H9 (cell line): ENCODE data around the gene ERN1. TPM values are rescaled to one million over a fixed set of nuclear protein-coding genes. Genes with fewer than 3 reads are reported as not detected.

Experiments used
- DNase-seq: peaks from one replicate; pipeline ENCODE4 v3.0.0-alpha.2; 2017
- H2AFZ ChIP-seq: one replicate; pipeline ENCODE4 v1.6.1; 2013; ENCODE audit warnings: mild to moderate bottlenecking, low read length, control low read depth, moderate library complexity
- H2AK5ac ChIP-seq: 2 replicates; pipeline ENCODE4 v1.6.1; 2013; ENCODE audit warnings: low read length, control low read depth, mixed read lengths; ENCODE audit not compliant: insufficient read length
- H2BK120ac ChIP-seq: one replicate; pipeline ENCODE4 v1.6.1; 2013; ENCODE audit warnings: low read depth, mild to moderate bottlenecking, low read length, control low read depth, inconsistent platforms; ENCODE audit not compliant: poor library complexity, severe bottlenecking
- H2BK12ac ChIP-seq: 2 replicates; pipeline ENCODE4 v1.6.1; 2013; ENCODE audit warnings: low read length, control low read depth, mixed read lengths, low read depth; ENCODE audit not compliant: insufficient read length
- H2BK15ac ChIP-seq: 2 replicates; pipeline ENCODE4 v1.6.1; 2013; ENCODE audit warnings: low read depth, low read length, control low read depth
- H2BK20ac ChIP-seq: one replicate; pipeline ENCODE4 v1.6.1; 2013; ENCODE audit warnings: low read depth, mild to moderate bottlenecking, low read length, control low read depth, inconsistent platforms; ENCODE audit not compliant: poor library complexity, severe bottlenecking
- H2BK5ac ChIP-seq: 2 replicates; pipeline ENCODE4 v1.6.1; 2013; ENCODE audit warnings: low read length, control low read depth, mixed read lengths; ENCODE audit not compliant: insufficient read length
- H3K14ac ChIP-seq: 2 replicates; pipeline ENCODE4 v1.6.1; 2013; ENCODE audit warnings: low read length, control low read depth; ENCODE audit not compliant: insufficient read depth
- H3K18ac ChIP-seq: 2 replicates; pipeline ENCODE4 v1.6.1; 2013; ENCODE audit warnings: low read depth, mild to moderate bottlenecking, mixed read lengths, low read length, control low read depth; ENCODE audit not compliant: insufficient read length
- H3K23ac ChIP-seq: 2 replicates; pipeline ENCODE4 v1.6.1; 2013; ENCODE audit warnings: low read length, control low read depth, mixed read lengths, low read depth; ENCODE audit not compliant: insufficient read length
- H3K23me2 ChIP-seq: 2 replicates; pipeline ENCODE4 v1.6.1; 2013; ENCODE audit warnings: low read depth, mild to moderate bottlenecking, mixed read lengths, low read length, control low read depth; ENCODE audit not compliant: insufficient read length, poor library complexity, severe bottlenecking
- H3K27ac ChIP-seq: 2 replicates; pipeline ENCODE4 v1.5.1; 2013; ENCODE audit warnings: low read length, control low read depth, mixed read lengths, low read depth; ENCODE audit not compliant: insufficient read length
- H3K27me3 ChIP-seq: 2 replicates; pipeline ENCODE4 v1.6.1; 2013; ENCODE audit warnings: low read length, control low read depth, inconsistent platforms; ENCODE audit not compliant: insufficient read depth
- H3K4ac ChIP-seq: 2 replicates; pipeline ENCODE4 v1.6.1; 2013; ENCODE audit warnings: low read depth, mild to moderate bottlenecking, control low read depth, inconsistent platforms, low read length, moderate library complexity
- H3K4me1 ChIP-seq: 2 replicates; pipeline ENCODE4 v1.6.1; 2013; ENCODE audit warnings: low read length, control low read depth, inconsistent platforms; ENCODE audit not compliant: insufficient read depth
- H3K4me2 ChIP-seq: 2 replicates; pipeline ENCODE4 v1.6.1; 2013; ENCODE audit warnings: low read length, control low read depth, mixed read lengths; ENCODE audit not compliant: insufficient read length, insufficient read depth
- H3K56ac ChIP-seq: 2 replicates; pipeline ENCODE4 v1.6.1; 2013; ENCODE audit warnings: low read depth, mild to moderate bottlenecking, mixed read lengths, low read length, control low read depth; ENCODE audit not compliant: insufficient read length
- H3K79me1 ChIP-seq: 2 replicates; pipeline ENCODE4 v1.6.1; 2013; ENCODE audit warnings: low read depth, mild to moderate bottlenecking, moderate library complexity, low read length, control low read depth, inconsistent platforms; ENCODE audit not compliant: insufficient read depth, poor library complexity, severe bottlenecking
- H3K79me2 ChIP-seq: 2 replicates; pipeline ENCODE4 v1.6.1; 2013; ENCODE audit warnings: low read length, control low read depth, inconsistent platforms; ENCODE audit not compliant: insufficient read depth
- H3K9ac ChIP-seq: 2 replicates; pipeline ENCODE4 v1.6.1; 2013; ENCODE audit warnings: low read length, control low read depth, mixed read lengths; ENCODE audit not compliant: insufficient read length; ENCODE audit errors: extremely low read depth
- H3K9me3 ChIP-seq: one replicate; pipeline ENCODE4 v1.6.1; 2013; ENCODE audit warnings: low read depth, low read length, inconsistent platforms; ENCODE audit not compliant: control insufficient read depth
- H3T11ph ChIP-seq: one replicate; pipeline ENCODE4 v1.6.1; 2013; ENCODE audit warnings: mild to moderate bottlenecking, low read length, control low read depth, inconsistent platforms
- H4K20me1 ChIP-seq: one replicate; pipeline ENCODE4 v1.6.1; 2013; ENCODE audit not compliant: control insufficient read depth, insufficient read length, insufficient read depth
- H4K5ac ChIP-seq: 2 replicates; pipeline ENCODE4 v1.6.1; 2013; ENCODE audit warnings: low read depth, mild to moderate bottlenecking, mixed read lengths, low read length, control low read depth; ENCODE audit not compliant: insufficient read length
- H4K8ac ChIP-seq: replicated peaks from 2 replicates; pipeline ENCODE4 v1.6.1; 2013; ENCODE audit warnings: low read length, control low read depth, mixed read lengths, low read depth; ENCODE audit not compliant: insufficient read length
- H4K91ac ChIP-seq: 2 replicates; pipeline ENCODE4 v1.6.1; 2013; ENCODE audit warnings: low read depth, mild to moderate bottlenecking, moderate library complexity, mixed read lengths, low read length, control low read depth; ENCODE audit not compliant: insufficient read length
- H3K27ac Mint-ChIP-seq, 3 experiments: 2 replicates in 2 of 3; 3 replicates in 1 of 3; pipeline ENCODE4 v1.8.0; 2020 to 2021; ENCODE audit warnings: mixed read lengths in 3 of 3, mild to moderate bottlenecking in 1 of 3, moderate library complexity in 1 of 3
- H3K27me3 Mint-ChIP-seq: 2 replicates; pipeline ENCODE4 v1.8.0; 2021; ENCODE audit warnings: low read depth, mild to moderate bottlenecking, moderate library complexity, mixed read lengths
- H3K36me3 Mint-ChIP-seq, 3 experiments: 2 replicates in 2 of 3; 3 replicates in 1 of 3; pipeline ENCODE4 v1.8.0; 2020 to 2021; ENCODE audit warnings: low read depth in 3 of 3, mixed read lengths in 3 of 3; ENCODE audit not compliant: insufficient read depth in 1 of 3
- H3K4me1 Mint-ChIP-seq, 2 experiments: 2 replicates each; pipeline ENCODE4 v1.8.0; 2020; ENCODE audit warnings: mixed read lengths in 2 of 2
- H3K4me3 Mint-ChIP-seq, 2 experiments: 2 replicates in 1 of 2; 3 replicates in 1 of 2; pipeline ENCODE4 v1.8.0; 2020 to 2021; ENCODE audit warnings: mild to moderate bottlenecking in 2 of 2, mixed read lengths in 2 of 2, moderate library complexity in 1 of 2
- H3K9me3 Mint-ChIP-seq, 2 experiments: 2 replicates in 1 of 2; 3 replicates in 1 of 2; pipeline ENCODE4 v1.8.0; 2020; ENCODE audit warnings: mild to moderate bottlenecking in 2 of 2, mixed read lengths in 2 of 2, moderate library complexity in 1 of 2
- WGBS: extraction: QIAGEN DNeasy Blood & Tissue Kit; methylation state at CpG from one replicate; pipeline ENCODE4 v1.1.7; 2013; ENCODE audit warnings: missing lambda C conversion rate, low lambda C conversion rate, mixed read lengths; ENCODE audit not compliant: insufficient read length; ENCODE audit errors: extremely low coverage; 5-methylcytosine and 5-hydroxymethylcytosine counted together
- total RNA-seq: library from RNA; stranded (reverse); gene quantifications from 2 replicates; pipeline ENCODE4 v1.2.1, GENCODE V29; 2021
- TF ChIP-seq, protein P1 (sequence below): fragments of 200-600 bp; sonication (generic); conservative IDR thresholded peaks from 3 replicates; pipeline ENCODE4 v1.8.0; 2021; ENCODE audit warnings: antibody characterized with exemption, mild to moderate bottlenecking

Gene ERN1
- total RNA-seq, 1 experiment from 2014 or later, result 5.0 TPM

DNA sequence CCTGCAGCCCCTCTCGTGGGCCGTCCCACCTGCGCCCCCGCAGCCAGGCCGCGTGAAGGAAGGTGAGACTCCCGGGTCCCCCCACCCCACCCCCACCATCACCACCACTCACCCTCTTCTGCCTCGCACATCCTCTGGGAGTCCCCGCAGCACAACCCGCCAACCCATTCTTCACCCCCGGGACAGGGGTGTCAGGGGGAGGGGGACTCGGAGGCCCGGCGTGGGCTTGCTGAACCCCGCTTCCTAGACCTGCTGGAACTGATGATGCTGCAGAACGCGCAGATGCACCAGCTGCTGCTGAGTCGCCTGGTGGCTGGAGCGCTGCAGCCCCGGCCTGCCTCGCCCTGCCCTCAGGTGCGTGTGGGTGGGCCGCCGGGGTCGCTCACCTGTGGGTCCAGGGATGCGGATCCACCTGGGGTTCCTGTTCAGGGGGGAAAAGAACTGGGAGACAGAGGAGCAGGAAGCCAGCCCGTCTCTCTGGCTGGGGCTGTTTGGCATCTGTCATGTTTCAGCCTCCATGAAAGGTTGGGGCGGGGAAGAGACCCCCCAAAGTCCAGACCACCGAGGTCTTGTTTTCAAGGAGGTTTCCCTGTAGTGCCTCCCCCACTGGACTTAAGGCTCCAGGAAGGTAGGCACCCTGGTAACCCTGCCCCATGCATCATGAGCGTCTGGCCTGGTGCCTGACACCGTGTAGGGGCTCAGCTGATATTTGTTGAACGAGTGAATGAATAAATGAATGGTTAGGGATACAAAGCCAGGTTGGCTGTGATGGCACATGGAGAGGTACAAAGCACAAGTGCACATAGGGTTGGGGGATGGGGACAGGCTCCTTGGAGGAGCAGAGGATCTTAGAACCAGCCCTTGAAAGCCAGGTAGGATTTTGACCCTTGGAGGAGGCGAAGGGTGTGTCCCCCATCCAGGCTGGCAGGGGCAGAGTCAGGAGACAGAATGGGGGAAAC lies 130.9 kb downstream of the ERN1 start:
- H2BK20ac ChIP-seq, result no peak overlapping the region
- H3T11ph ChIP-seq, result no peak overlapping the region
- H4K20me1 ChIP-seq, result no peaks in the 10 kb centered on the region
- peak overlapping the region; percentile 79 for H3K4me2 ChIP-seq
- no peak overlapping the region for H2AK5ac ChIP-seq
- no peaks in the 10 kb centered on the region for H3K79me1 ChIP-seq
- no peaks in the 10 kb centered on the region for H3K9me3 ChIP-seq
- no peak overlapping the region for H3K4ac ChIP-seq
- H2AFZ ChIP-seq, result no peak overlapping the region
- H2BK5ac ChIP-seq, result no peak overlapping the region
- H2BK12ac ChIP-seq, result no peak overlapping the region
- peak overlapping the region; percentile 87 to 91 for H3K4me3 Mint-ChIP-seq
- no peak overlapping the region for H3K18ac ChIP-seq
- H4K5ac ChIP-seq, result no peak overlapping the region
- H2BK120ac ChIP-seq, result no peak overlapping the region
- H3K14ac ChIP-seq, result no peak overlapping the region
- H3K27ac Mint-ChIP-seq, result no peak overlapping the region
- H3K56ac ChIP-seq, result no peak overlapping the region
- no peak overlapping the region for H4K8ac ChIP-seq
- peak; percentile 59 for DNase-seq
- 0 out of 7 replicates have a peak, but pooled peaks cover 0 to 2% (median 0%) of the 10 kb centered on the region in 3 experiments for H3K36me3 Mint-ChIP-seq
- peaks cover 53% of the 10 kb centered on the region for H3K27me3 Mint-ChIP-seq
- no CpG with 5 or more reads among the region's 33 CpGs for WGBS
- no peak overlapping the region for H2BK15ac ChIP-seq
- H3K23me2 ChIP-seq, result peaks cover 11% of the 10 kb centered on the region
- H3K27me3 ChIP-seq, result peaks cover 6% of the 10 kb centered on the region; the same call in 1 of the 2 replicates
- no peak overlapping the region for H3K27ac ChIP-seq
- no peak overlapping the region for H4K91ac ChIP-seq
- 0 out of 2 replicates have a peak, but pooled peaks cover 3% of the 10 kb centered on the region for H3K4me1 ChIP-seq
- H3K9ac ChIP-seq, result no peak overlapping the region
- no peaks in the 10 kb centered on the region for H3K79me2 ChIP-seq
- no peaks in the 10 kb centered on the region; a peak in 1 of 5 replicates for H3K9me3 Mint-ChIP-seq
- TF ChIP-seq, protein P1, sequence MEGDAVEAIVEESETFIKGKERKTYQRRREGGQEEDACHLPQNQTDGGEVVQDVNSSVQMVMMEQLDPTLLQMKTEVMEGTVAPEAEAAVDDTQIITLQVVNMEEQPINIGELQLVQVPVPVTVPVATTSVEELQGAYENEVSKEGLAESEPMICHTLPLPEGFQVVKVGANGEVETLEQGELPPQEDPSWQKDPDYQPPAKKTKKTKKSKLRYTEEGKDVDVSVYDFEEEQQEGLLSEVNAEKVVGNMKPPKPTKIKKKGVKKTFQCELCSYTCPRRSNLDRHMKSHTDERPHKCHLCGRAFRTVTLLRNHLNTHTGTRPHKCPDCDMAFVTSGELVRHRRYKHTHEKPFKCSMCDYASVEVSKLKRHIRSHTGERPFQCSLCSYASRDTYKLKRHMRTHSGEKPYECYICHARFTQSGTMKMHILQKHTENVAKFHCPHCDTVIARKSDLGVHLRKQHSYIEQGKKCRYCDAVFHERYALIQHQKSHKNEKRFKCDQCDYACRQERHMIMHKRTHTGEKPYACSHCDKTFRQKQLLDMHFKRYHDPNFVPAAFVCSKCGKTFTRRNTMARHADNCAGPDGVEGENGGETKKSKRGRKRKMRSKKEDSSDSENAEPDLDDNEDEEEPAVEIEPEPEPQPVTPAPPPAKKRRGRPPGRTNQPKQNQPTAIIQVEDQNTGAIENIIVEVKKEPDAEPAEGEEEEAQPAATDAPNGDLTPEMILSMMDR, result no peak
- H3K4me1 Mint-ChIP-seq, result peaks cover 3 to 15% of the 10 kb centered on the region in 2 experiments
- no peak overlapping the region for H3K23ac ChIP-seq
